B cell (primary cell): ENCODE data around the gene CPNE9. TPM values are rescaled to one million over a fixed set of nuclear protein-coding genes. Genes with fewer than 3 reads are reported as not detected.

Source experiments
- ATAC-seq: fragments of 200-7000 bp; cut with Tn5 transposase; one replicate; pipeline ENCODE4 v1.10.0; 2021; ENCODE audit warnings: low read depth, mild to moderate bottlenecking, moderate number of reproducible peaks, moderate library complexity
- CTCF ChIA-PET: fragments of 350-600 bp; sonication (Branson Sonifier 250); formaldehyde crosslinking; loops from one replicate; lab custom pipeline; 2021; ENCODE audit warnings: antibody characterized with exemption, inconsistent platforms; lab: Charles Lee
- POLR2A ChIA-PET: fragments of 350-600 bp; sonication (Branson Sonifier 250); formaldehyde crosslinking; loops from one replicate; lab custom pipeline; 2021; ENCODE audit warnings: antibody characterized with exemption; lab: Charles Lee
- DNase-seq: peaks from one replicate; pipeline ENCODE4 v3.0.0; 2013
- H2AFZ ChIP-seq: 2 replicates; pipeline ENCODE4 v1.6.1; 2012; ENCODE audit warnings: mild to moderate bottlenecking, low read depth, low read length; ENCODE audit not compliant: insufficient read depth, poor library complexity, severe bottlenecking
- H3K27ac ChIP-seq, 2 donors: 1 replicate in 1 of 2; 2 replicates in 1 of 2; pipeline ENCODE4 v1.5.1; 2012 to 2013; ENCODE audit warnings: low read length in 2 of 2, mild to moderate bottlenecking in 2 of 2, moderate library complexity in 1 of 2
- H3K27me3 ChIP-seq, 4 experiments: fragments of 200-600 bp in 1 of 4; sonication (generic) in 1 of 4; replicated peaks in 1 of 4; 1 replicate in 2 of 4; 2 replicates in 2 of 4; pipeline versions ENCODE4 v1.6.1 to v1.7.0; 2013 to 2016; ENCODE audit warnings: low read length in 3 of 4, mild to moderate bottlenecking in 2 of 4, mixed read lengths in 1 of 4, moderate library complexity in 1 of 4; ENCODE audit not compliant: insufficient read depth in 4 of 4, control insufficient read depth in 3 of 4; ENCODE audit errors: control extremely low read depth in 1 of 4
- H3K36me3 ChIP-seq, 2 experiments: replicated peaks in 1 of 2; 1 replicate in 1 of 2; 2 replicates in 1 of 2; pipeline versions ENCODE4 v1.6.1 to v1.7.1; 2013; ENCODE audit warnings: low read length in 1 of 2; ENCODE audit not compliant: insufficient read depth in 2 of 2, control insufficient read depth in 1 of 2; ENCODE audit errors: control extremely low read depth in 1 of 2, extremely low read depth in 1 of 2
- H3K4me1 ChIP-seq, 2 donors: fragments of 200-600 bp in 1 of 2; sonication (generic) in 1 of 2; 1 replicate in 1 of 2; 2 replicates in 1 of 2; pipeline versions ENCODE4 v1.5.1 to v1.6.1; 2013 to 2017; ENCODE audit warnings: low read length in 2 of 2; ENCODE audit not compliant: control insufficient read depth in 2 of 2, insufficient read depth in 2 of 2
- H3K4me2 ChIP-seq: replicated peaks from 2 replicates; pipeline ENCODE3; 2012; ENCODE audit warnings: mild to moderate bottlenecking, low read depth, low read length; ENCODE audit not compliant: poor library complexity, severe bottlenecking
- H3K4me3 ChIP-seq, 5 experiments: fragments of 200-600 bp in 1 of 5; sonication (generic) in 1 of 5; 1 replicate in 3 of 5; 2 replicates in 2 of 5; pipeline versions ENCODE4 v1.5.1 to v1.7.0; 2011 to 2016; ENCODE audit warnings: low read length in 4 of 5, mild to moderate bottlenecking in 4 of 5, low read depth in 2 of 5, control low read depth in 1 of 5, moderate library complexity in 1 of 5; ENCODE audit not compliant: insufficient read depth in 1 of 5; ENCODE audit errors: control extremely low read depth in 1 of 5, extremely low read depth in 1 of 5
- H3K79me2 ChIP-seq: fragments of 200-600 bp; sonication (generic); one replicate; pipeline ENCODE4 v1.6.0; 2016; ENCODE audit warnings: low read length; ENCODE audit not compliant: control insufficient read depth, insufficient read depth
- H3K9ac ChIP-seq: fragments of 200-600 bp; sonication (generic); 2 replicates; pipeline ENCODE4 v1.6.1; 2017; ENCODE audit warnings: mild to moderate bottlenecking, low read length, moderate library complexity
- H3K9me3 ChIP-seq, 3 donors: one replicate each; pipeline versions ENCODE4 v1.6.1 to v1.7.1; 2013; ENCODE audit warnings: low read length in 2 of 3; ENCODE audit not compliant: control insufficient read depth in 2 of 3, insufficient read depth in 1 of 3; ENCODE audit errors: control extremely low read depth in 1 of 3
- H4K20me1 ChIP-seq: 2 replicates; pipeline ENCODE4 v1.6.0; 2012; ENCODE audit warnings: mild to moderate bottlenecking, low read length; ENCODE audit not compliant: insufficient read depth, control insufficient read depth, poor library complexity, severe bottlenecking
- H3K27ac Mint-ChIP-seq: one replicate; pipeline ENCODE4 v1.8.0; 2021; ENCODE audit warnings: mixed read lengths
- H3K27me3 Mint-ChIP-seq: one replicate; pipeline ENCODE4 v1.8.0; 2021; ENCODE audit warnings: mixed read lengths
- H3K4me1 Mint-ChIP-seq: one replicate; pipeline ENCODE4 v1.8.0; 2021; ENCODE audit warnings: mixed read lengths
- H3K4me3 Mint-ChIP-seq: one replicate; pipeline ENCODE4 v1.8.0; 2021; ENCODE audit warnings: mixed read lengths
- H3K9me3 Mint-ChIP-seq: one replicate; pipeline ENCODE4 v1.8.0; 2022; ENCODE audit warnings: mixed read lengths; ENCODE audit not compliant: insufficient read depth
- CTCF ChIP-seq: fragments of 200-600 bp; IDR thresholded peaks from one replicate; pipeline ENCODE4 v1.8.0; 2022; ENCODE audit warnings: antibody characterized with exemption, mild to moderate bottlenecking
- EZH2 ChIP-seq: IDR thresholded peaks from 2 replicates; pipeline ENCODE4 v1.6.1; 2012; ENCODE audit warnings: borderline replicate concordance, low read depth, mild to moderate bottlenecking, moderate library complexity, low read length; ENCODE audit not compliant: insufficient read depth, poor library complexity, severe bottlenecking
- WGBS: methylation state at CpG from one replicate; pipeline ENCODE4 v1.1.5; 2013; ENCODE audit warnings: missing lambda C conversion rate; ENCODE audit not compliant: insufficient coverage; 5-methylcytosine and 5-hydroxymethylcytosine counted together
- intact Hi-C: fragments of 100-400 bp; cut with micrococcal nuclease; formaldehyde crosslinking; loops from one replicate; pipeline ENCODE4 v1.10.0; 2022
- polyA plus RNA-seq: library from polyadenylated mRNA; depleted of rRNA; stranded (reverse); fragments of >200 nt; gene quantifications from 2 replicates; pipeline ENCODE4 v1.2.3, GENCODE V29; 2012
- total RNA-seq, 2 donors: library from RNA; stranded (reverse); fragments of 120-200 nt in 1 of 2; gene quantifications; 1 replicate in 1 of 2; 2 replicates in 1 of 2; pipeline versions ENCODE4 v1.2.3 to v1.2.4, GENCODE V29; 2013 to 2022

CPNE9 gene
- total and polyA plus RNA-seq, 2 donors (not counting 1 experiment from before 2014, with no cell fraction given), result 0.30 to 0.37 TPM

- Histone ChIP-seq H3K27ac (no peak overlapping the region), H3K27me3 (no peaks in the 10 kb centered on the region), H3K36me3 (peaks cover 0 to 99% of the 10 kb centered on the region in 2 experiments), H3K79me2 (no peaks in the 10 kb centered on the region), H3K9me3 (no peaks in the 10 kb centered on the region), H3K4me3 (no peak overlapping the region), H3K4me2 (no peak overlapping the region), H3K4me1 (peaks cover 17 to 27% of the 10 kb centered on the region in 2 donors), H3K9ac (no peak overlapping the region), H4K20me1 (peaks cover 99% of the 10 kb centered on the region), H2AFZ (no peak overlapping the region)
- ChIA-PET POLR2A (interaction anchor here (0.6 to 1.2 kb wide), 2 partner anchors 29 to 62 kb away, joined by 4 to 10 read pairs; partner anchors contain the start of gene OGG1), CTCF (no interaction called here)
- Mint-ChIP-seq H3K9me3 (no peaks in the 10 kb centered on the region), H3K27me3 (no peaks in the 10 kb centered on the region), H3K4me1 (peaks cover 25% of the 10 kb centered on the region), H3K4me3 (no peak overlapping the region), H3K27ac (no peak overlapping the region)
- TF ChIP-seq EZH2, result no peak
- no peak for TF ChIP-seq CTCF
- ATAC-seq, result no peak
- intact Hi-C loops, result no loop called here
- 97% methylated on average over 7 of the region's 7 CpGs for WGBS
- DNase-seq, result no peak
Measured at GRCh38 chr3:9687514-9687913, 16.1 kb upstream of the CPNE9 start.

GRCh38 chr3:9688961-9689360 is 14.7 kb upstream of the CPNE9 start:
- H3K9ac ChIP-seq, result no peak overlapping the region
- Mint-ChIP-seq H3K4me3 (no peak overlapping the region), H3K9me3 (no peaks in the 10 kb centered on the region), H3K27ac (no peak overlapping the region), H3K4me1 (peaks cover 25% of the 10 kb centered on the region), H3K27me3 (no peaks in the 10 kb centered on the region)
- ATAC-seq (no peak), DNase-seq (no peak)
- no peak overlapping the region for H2AFZ ChIP-seq
- intact Hi-C loops, result no loop called here
- peaks cover 17 to 27% of the 10 kb centered on the region in 2 donors for H3K4me1 ChIP-seq
- WGBS, result 94% methylated on average over 5 of the region's 5 CpGs
- no peak overlapping the region for H3K27ac ChIP-seq
- no peaks in the 10 kb centered on the region for H3K79me2 ChIP-seq
- H3K4me2 ChIP-seq, result no peak overlapping the region
- TF ChIP-seq EZH2 (no peak), CTCF (no peak)
- H3K27me3 ChIP-seq, result no peaks in the 10 kb centered on the region
- POLR2A ChIA-PET, result no interaction called here
- CTCF ChIA-PET, result interaction anchor here (1.0 kb wide), 1 partner anchor 186 kb away, joined by 3 read pairs; no protein-coding TSS in a partner anchor
- peaks cover 0 to 99% of the 10 kb centered on the region in 2 experiments for H3K36me3 ChIP-seq
- H3K4me3 ChIP-seq, result no peak overlapping the region
- H3K9me3 ChIP-seq, result no peaks in the 10 kb centered on the region
- H4K20me1 ChIP-seq, result peaks cover 98% of the 10 kb centered on the region
